Esophagus squamous epithelium (tissue), 4 donors: ENCODE data around the gene CSF2RB.

Experiments used
- CTCF ChIP-seq, 6 experiments: fragments of 450-650 bp in 4 of 6; fragments of 200-600 bp in 2 of 6; sonication (generic) in 2 of 6; IDR thresholded peaks; one replicate each; pipeline ENCODE4 v1.5.1; 2016 to 2019; ENCODE audit warnings: antibody characterized with exemption in 6 of 6, mild to moderate bottlenecking in 4 of 6, moderate library complexity in 4 of 6
- POLR2A ChIP-seq, 4 donors: fragments of 450-650 bp; IDR thresholded peaks; one replicate each; pipeline ENCODE4 v1.6.1; 2017; ENCODE audit warnings: antibody characterized with exemption in 4 of 4, mild to moderate bottlenecking in 4 of 4, moderate library complexity in 3 of 4

GRCh38 chr22:36911887-36912661 is 1.4 kb upstream of the CSF2RB start:
- TF ChIP-seq CTCF (IDR thresholded peaks at IDR 0.05) = no peak
- TF ChIP-seq POLR2A (IDR thresholded peaks at IDR 0.05) = no peak
